Liver (tissue), 3 donors: ENCODE results near the gene TREH.

ENCODE experiments used
- CTCF ChIP-seq: fragments of 150-350 bp; IDR thresholded peaks from 2 replicates; pipeline ENCODE4 v1.5.1; 2017; ENCODE audit warnings: improper control_type of control experiment, low read depth, low read length; ENCODE audit not compliant: missing input control
- GABPA ChIP-seq, 2 donors: IDR thresholded peaks in 1 of 2; conservative IDR thresholded peaks in 1 of 2; 2 replicates each; pipeline ENCODE4 v1.6.1; 2016; ENCODE audit warnings: antibody characterized with exemption in 2 of 2, mild to moderate bottlenecking in 1 of 2, moderate library complexity in 1 of 2
- donor health status: healthy.
- donor health status: healthy.

GRCh38 chr11:118625976-118626375 is 53.5 kb downstream of the TREH start:
- TF ChIP-seq GABPA (IDR thresholded peaks at IDR 0.05 in 1 of 2, conservative IDR thresholded peaks at IDR 0.05 in 1 of 2) (no peak), CTCF (no peak)
